HEK293T (cell line): ENCODE measurements around the gene SLC26A5.
"Not testable (repeated sequence)": the region's sequence is repeated elsewhere in the genome, so short reads cannot be mapped to it uniquely, and the experiment has no call there.

ENCODE experiments used
- CTCF ChIA-PET: fragments of 350-600 bp; formaldehyde crosslinking; extraction: SDS; loops from one replicate; lab custom pipeline; 2021; ENCODE audit warnings: antibody characterized with exemption, inconsistent platforms; lab: Yijun Ruan, JAX
- POLR2A ChIA-PET: fragments of 350-600 bp; formaldehyde crosslinking; extraction: SDS; loops from one replicate; lab custom pipeline; 2020; ENCODE audit warnings: antibody characterized with exemption, inconsistent platforms; lab: Yijun Ruan, JAX
- DNase-seq: peaks from one replicate; pipeline ENCODE4 v3.0.0; 2012; ENCODE audit warnings: mixed read lengths; ENCODE audit errors: extremely low spot score
- ARNT ChIP-seq: fragments of 450-650 bp; IDR thresholded peaks from 2 replicates; pipeline ENCODE4 v1.6.1; 2017; ENCODE audit warnings: mild to moderate bottlenecking
- BHLHE40 ChIP-seq: fragments of 450-650 bp; IDR thresholded peaks from 2 replicates; pipeline ENCODE4 v1.6.1; 2016; ENCODE audit warnings: mild to moderate bottlenecking, moderate library complexity, borderline replicate concordance
- CTBP1 ChIP-seq: fragments of 450-650 bp; IDR thresholded peaks from 2 replicates; pipeline ENCODE4 v1.6.1; 2016; ENCODE audit warnings: borderline replicate concordance
- ELF4 ChIP-seq: fragments of 450-650 bp; IDR thresholded peaks from 2 replicates; pipeline ENCODE4 v1.6.1; 2017; ENCODE audit warnings: antibody characterized with exemption
- FOXA1 ChIP-seq: fragments of 450-650 bp; IDR thresholded peaks from 2 replicates; pipeline ENCODE4 v1.6.1; 2016; ENCODE audit warnings: mild to moderate bottlenecking
- FOXK2 ChIP-seq: fragments of 450-650 bp; IDR thresholded peaks from 2 replicates; pipeline ENCODE4 v1.6.1; 2016; ENCODE audit warnings: mild to moderate bottlenecking
- FOXM1 ChIP-seq: fragments of 450-650 bp; IDR thresholded peaks from 2 replicates; pipeline ENCODE4 v1.6.1; 2017; ENCODE audit warnings: mild to moderate bottlenecking, borderline replicate concordance
- HDGF ChIP-seq: fragments of 450-650 bp; IDR thresholded peaks from 2 replicates; pipeline ENCODE4 v1.6.1; 2017; ENCODE audit warnings: antibody characterized with exemption, borderline replicate concordance
- L3MBTL2 ChIP-seq: fragments of 450-650 bp; conservative IDR thresholded peaks from 2 replicates; pipeline ENCODE4 v1.6.1; 2016; ENCODE audit warnings: mild to moderate bottlenecking
- NFRKB ChIP-seq: fragments of 450-650 bp; IDR thresholded peaks from 2 replicates; pipeline ENCODE4 v1.6.1; 2016; ENCODE audit warnings: mild to moderate bottlenecking, moderate library complexity
- SP1 ChIP-seq: fragments of 450-650 bp; IDR thresholded peaks from 2 replicates; pipeline ENCODE4 v1.6.1; 2017
- SUZ12 ChIP-seq: fragments of 450-650 bp; IDR thresholded peaks from 2 replicates; pipeline ENCODE4 v1.6.1; 2016; ENCODE audit warnings: mild to moderate bottlenecking
- TARDBP ChIP-seq: fragments of 450-650 bp; IDR thresholded peaks from 2 replicates; pipeline ENCODE4 v1.6.1; 2016
- ZNF384 ChIP-seq: fragments of 450-650 bp; IDR thresholded peaks from 2 replicates; pipeline ENCODE4 v1.6.1; 2016
- TF ChIP-seq, protein P1 (sequence below): fragments of 450-650 bp; IDR thresholded peaks from 2 replicates; pipeline ENCODE4 v1.6.1; 2016

The SLC26A5 gene

DNA sequence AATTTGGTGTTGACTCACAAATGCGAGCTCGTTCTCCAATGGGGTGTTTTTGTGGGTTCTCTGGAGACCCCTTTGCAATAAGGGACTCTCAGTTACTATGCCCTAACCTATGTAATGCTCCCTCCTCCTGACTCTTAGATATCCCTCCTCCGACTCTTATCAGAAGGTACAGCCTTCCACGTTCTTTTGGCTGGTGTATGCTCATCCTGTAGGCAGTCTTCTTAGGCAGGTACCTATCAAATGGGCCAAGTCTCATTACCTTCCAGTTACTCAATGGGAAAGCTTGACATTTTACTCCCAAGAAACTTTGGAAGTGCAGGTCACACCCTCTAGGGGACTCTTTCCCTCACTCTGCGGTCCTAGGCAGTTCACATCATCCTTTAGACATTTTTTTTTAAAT is 32.6 kb downstream of the SLC26A5 start:
- no peak for DNase-seq
- TF ChIP-seq ELF4 (no peak), L3MBTL2 (no peak), NFRKB (no peak), FOXK2 (no peak), BHLHE40 (no peak)
- TF ChIP-seq, protein P1, sequence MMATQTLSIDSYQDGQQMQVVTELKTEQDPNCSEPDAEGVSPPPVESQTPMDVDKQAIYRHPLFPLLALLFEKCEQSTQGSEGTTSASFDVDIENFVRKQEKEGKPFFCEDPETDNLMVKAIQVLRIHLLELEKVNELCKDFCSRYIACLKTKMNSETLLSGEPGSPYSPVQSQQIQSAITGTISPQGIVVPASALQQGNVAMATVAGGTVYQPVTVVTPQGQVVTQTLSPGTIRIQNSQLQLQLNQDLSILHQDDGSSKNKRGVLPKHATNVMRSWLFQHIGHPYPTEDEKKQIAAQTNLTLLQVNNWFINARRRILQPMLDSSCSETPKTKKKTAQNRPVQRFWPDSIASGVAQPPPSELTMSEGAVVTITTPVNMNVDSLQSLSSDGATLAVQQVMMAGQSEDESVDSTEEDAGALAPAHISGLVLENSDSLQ, result no peak
- CTCF ChIA-PET, result no interaction called here
- POLR2A ChIA-PET, result no interaction called here

- DNase-seq, result no peak
- TF ChIP-seq FOXK2 (no peak), NFRKB (no peak), SUZ12 (no peak), FOXA1 (no peak), ZNF384 (no peak), FOXM1 (no peak), ARNT (no peak), SP1 (no peak), HDGF (no peak), L3MBTL2 (no peak), BHLHE40 (no peak), TARDBP (no peak)
- TF ChIP-seq, protein P1, result no peak
- ChIA-PET POLR2A (no interaction called here), CTCF (no interaction called here)
These were observed 33.9 kb downstream of the SLC26A5 start for GRCh38 chr7:103412151-103412550.

DNA sequence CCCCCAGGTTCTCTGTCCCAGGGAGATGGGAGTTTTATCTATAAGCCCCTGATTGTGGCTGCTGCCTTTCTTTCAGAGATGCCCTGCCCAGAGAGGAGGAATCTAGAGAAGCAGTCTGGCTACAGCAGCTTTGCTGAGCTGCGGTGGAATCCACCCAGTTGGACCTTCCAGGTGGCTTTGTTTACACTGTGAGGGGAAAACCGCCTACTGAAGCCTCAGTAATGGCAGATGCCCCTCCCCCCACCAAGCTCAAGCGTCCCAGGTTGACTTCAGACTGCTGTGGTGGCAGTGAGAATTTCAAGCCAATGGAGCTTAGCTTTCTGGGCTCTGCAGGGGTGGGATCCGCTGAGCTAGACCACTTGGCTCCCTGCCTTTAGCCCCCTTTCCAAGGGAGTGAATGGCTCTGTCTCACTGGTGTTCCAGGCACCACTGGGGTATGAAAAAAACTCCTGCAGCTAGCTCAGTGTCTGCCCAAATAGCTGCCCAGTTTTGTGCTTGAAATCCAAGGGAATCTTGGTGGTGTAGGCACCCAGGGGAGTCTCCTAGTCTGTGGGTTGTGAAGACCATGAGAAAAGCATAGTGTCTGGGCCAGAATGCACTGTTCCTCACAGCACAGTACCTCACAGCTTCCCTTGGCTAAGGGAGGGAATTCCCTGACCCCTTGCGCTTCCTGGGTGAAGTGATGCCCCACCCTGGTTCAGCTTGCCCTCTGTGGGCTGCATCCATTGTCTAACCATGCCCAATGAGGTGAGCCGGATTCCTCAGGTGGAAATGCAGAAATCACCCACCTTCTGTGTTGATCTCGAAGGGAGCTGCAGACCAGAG is 40.0 kb downstream of the SLC26A5 start:
- DNase-seq, POLR2A ChIA-PET, CTCF ChIA-PET: not testable (repeated sequence)

DNA sequence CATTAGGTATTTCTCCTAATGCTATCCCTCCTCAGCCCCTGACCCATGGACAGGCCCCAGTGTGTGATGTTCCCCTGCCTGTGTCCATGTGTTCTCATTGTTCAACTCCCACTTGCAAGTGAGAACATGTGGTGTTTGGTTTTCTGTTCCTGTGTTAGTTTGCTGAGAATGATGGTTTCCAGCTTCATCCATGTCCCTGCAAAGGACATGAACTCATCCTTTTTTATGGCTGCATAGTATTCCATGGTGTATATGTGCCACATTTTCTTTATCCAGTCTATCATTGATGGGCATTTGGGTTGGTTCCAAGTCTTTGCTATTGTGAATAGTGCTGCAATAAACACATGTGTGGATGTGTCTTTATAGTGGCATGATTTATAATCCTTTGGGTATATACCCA is 46.3 kb downstream of the SLC26A5 start:
- POLR2A ChIA-PET, DNase-seq, CTCF ChIA-PET: not testable (repeated sequence)

DNA sequence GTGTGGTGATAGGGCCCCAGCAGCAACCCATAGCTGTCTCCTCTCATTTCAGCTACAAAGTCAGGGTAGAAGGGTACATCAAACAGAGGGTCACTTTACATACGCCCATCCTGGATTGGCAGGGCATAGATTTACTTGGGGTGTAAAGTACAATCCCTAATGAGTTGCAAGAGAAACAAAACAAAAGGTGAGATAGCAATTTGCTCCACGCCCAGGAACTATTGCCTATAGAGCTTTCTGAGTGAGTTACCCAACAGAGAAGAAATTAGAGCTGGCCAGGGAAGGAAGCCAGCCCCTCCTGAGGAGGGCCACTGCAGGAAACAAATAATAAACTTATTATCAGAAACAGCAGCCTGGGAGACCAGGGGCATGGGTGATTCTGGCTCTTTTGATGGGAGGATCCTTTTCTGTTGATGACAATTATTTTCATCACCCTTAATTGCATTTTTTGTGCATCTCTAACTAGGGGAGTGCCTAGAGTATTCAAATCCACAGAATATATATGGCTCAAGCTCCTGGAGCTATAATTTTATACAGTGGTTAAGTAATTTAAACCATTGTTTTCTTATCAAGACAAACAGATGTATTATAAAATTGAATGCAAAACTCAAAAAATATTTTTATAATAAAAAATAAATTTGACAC is 47.4 kb downstream of the SLC26A5 start:
- ChIA-PET POLR2A (no interaction called here), CTCF (no interaction called here)
- TF ChIP-seq HDGF, result no peak
- TF ChIP-seq NFRKB, result no peak
- TF ChIP-seq FOXM1, result no peak
- TF ChIP-seq ELF4, result no peak
- TF ChIP-seq SP1, result no peak
- no peak for TF ChIP-seq FOXK2
- TF ChIP-seq L3MBTL2, result no peak
- no peak for TF ChIP-seq ZNF384
- TF ChIP-seq TARDBP, result no peak
- no peak for TF ChIP-seq FOXA1
- no peak for DNase-seq

DNA sequence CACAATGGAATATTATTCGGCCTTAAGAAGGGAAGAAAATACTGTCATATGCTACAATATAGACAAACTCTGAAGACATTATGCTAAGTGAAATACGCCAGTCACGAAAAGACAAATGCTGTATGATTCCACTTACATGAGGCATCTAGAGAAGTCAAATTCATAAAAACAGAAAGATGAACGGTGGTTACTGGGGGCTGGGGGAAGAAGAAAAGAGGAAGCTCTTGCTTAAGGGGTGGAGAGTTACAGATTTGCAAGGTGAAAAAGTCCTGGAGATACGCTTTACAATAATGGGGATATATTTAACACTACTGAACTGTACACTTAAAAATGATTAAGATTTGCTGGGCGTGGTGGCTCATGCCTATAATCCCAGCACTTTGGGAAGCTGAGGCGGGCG is 49.5 kb downstream of the SLC26A5 start:
- TF ChIP-seq HDGF (no peak), FOXK2 (no peak)
- TF ChIP-seq, protein P1, result no peak
- DNase-seq, result no peak
- CTCF ChIA-PET, result no interaction called here
- POLR2A ChIA-PET, result no interaction called here

- ChIA-PET CTCF (no interaction called here), POLR2A (no interaction called here)
- TF ChIP-seq FOXA1 (no peak), ARNT (no peak), L3MBTL2 (no peak), CTBP1 (no peak), FOXK2 (no peak), HDGF (no peak), TARDBP (no peak), BHLHE40 (no peak), NFRKB (no peak), FOXM1 (no peak)
- DNase-seq, result no peak
These were observed 50.9 kb downstream of the SLC26A5 start for GRCh38 chr7:103395071-103395470.
